Bronchial epithelial cell (primary cell): ENCODE data around the gene PARL. TPM values are rescaled to one million over a fixed set of nuclear protein-coding genes. Genes with fewer than 3 reads are reported as not detected.
A peak's percentile ranks its signal among the peaks of the same experiment; 100 is the strongest.
"Not testable (repeated sequence)": the region's sequence is repeated elsewhere in the genome, so short reads cannot be mapped to it uniquely, and the experiment has no call there.

Source experiments
- DNase-seq: peaks from one replicate; pipeline ENCODE4 v3.0.0-alpha.2; 2010; ENCODE audit warnings: low read depth
- FAIRE-seq: peaks from 2 replicates; lab custom pipeline; 2011; peaks lifted over from hg19 to GRCh38; lab: Jason Lieb, UNC
- H3K27me3 ChIP-seq: 2 replicates; pipeline ENCODE4 v1.5.1; 2011; ENCODE audit warnings: low read length; ENCODE audit not compliant: control insufficient read depth, insufficient read depth
- H3K36me3 ChIP-seq: 2 replicates; pipeline ENCODE4 v1.5.1; 2011; ENCODE audit warnings: low read length; ENCODE audit not compliant: control insufficient read depth, insufficient read depth
- H3K4me3 ChIP-seq: 2 replicates; pipeline ENCODE4 v1.5.1; 2011; ENCODE audit warnings: mild to moderate bottlenecking, low read depth, low read length, control low read depth
- CTCF ChIP-seq: IDR thresholded peaks from 2 replicates; pipeline ENCODE4 v1.5.1; 2011; ENCODE audit warnings: mild to moderate bottlenecking, moderate library complexity, low read length, control low read depth, inconsistent platforms; ENCODE audit not compliant: insufficient read depth, severe bottlenecking
- total RNA-seq: library from RNA; depleted of rRNA; stranded (reverse); fragments of >200 nt; gene quantifications from 2 replicates; pipeline ENCODE4 v1.2.1, GENCODE V29; 2014

PARL gene
- total RNA-seq, 1 donor from 2014 or later = 75.6 TPM

DNA sequence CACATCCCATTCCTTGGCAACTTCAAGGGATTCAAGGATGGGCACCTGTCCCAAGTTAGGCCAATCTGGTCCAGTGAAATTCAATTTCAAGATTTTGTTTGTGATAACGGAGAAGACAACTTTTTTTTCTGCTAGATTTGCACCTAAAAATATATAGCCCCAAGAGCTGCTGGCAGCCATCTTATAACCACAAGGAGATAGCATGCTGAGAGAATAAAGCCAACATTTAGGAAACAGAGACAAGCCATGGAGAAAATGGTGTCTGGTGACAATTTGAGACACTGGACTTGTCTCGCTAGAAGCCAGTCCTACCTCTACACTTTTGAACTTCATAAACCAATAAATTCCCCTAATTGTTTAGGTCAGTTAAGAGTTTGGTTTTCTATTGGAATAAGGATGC lies 5.4 kb downstream of the PARL start:
- DNase-seq = no peak
- no peaks in the 10 kb centered on the region for H3K27me3 ChIP-seq
- H3K4me3 ChIP-seq = no peak overlapping the region
- no peak for FAIRE-seq
- no peak for TF ChIP-seq CTCF
- H3K36me3 ChIP-seq = peaks cover 1% of the 10 kb centered on the region

DNA sequence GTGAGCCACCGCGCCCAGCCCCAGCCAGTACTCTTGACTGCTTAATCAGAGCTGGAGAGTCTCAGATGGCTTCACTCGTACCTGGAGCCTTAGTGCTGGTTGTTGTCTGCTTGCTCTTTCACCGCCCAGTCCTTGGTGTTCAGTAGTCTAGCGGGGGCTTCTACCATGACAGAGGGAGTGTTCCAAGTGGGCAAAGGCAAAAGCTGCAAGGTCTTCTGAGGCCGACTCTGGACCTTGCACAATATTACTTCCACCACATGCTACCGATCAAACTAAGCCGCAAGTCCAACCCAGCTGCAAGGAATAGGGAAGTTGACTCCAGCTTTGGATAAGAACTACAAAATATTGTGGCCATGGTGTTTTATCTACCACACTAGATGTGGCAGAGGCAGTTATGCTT lies 6.6 kb downstream of the PARL start:
- no peak for FAIRE-seq
- DNase-seq = no peak

GRCh38 chr3:183877227-183877626 lies 7.5 kb downstream of the PARL start:
- H3K36me3 ChIP-seq, DNase-seq, H3K4me3 ChIP-seq, FAIRE-seq, H3K27me3 ChIP-seq: not testable (repeated sequence)

More for the DNA sequence above, 6.6 kb downstream of the PARL start:
- peaks cover 1% of the 10 kb centered on the region for H3K36me3 ChIP-seq
- no peak for TF ChIP-seq CTCF
- no peaks in the 10 kb centered on the region for H3K27me3 ChIP-seq
- no peak overlapping the region for H3K4me3 ChIP-seq

DNA sequence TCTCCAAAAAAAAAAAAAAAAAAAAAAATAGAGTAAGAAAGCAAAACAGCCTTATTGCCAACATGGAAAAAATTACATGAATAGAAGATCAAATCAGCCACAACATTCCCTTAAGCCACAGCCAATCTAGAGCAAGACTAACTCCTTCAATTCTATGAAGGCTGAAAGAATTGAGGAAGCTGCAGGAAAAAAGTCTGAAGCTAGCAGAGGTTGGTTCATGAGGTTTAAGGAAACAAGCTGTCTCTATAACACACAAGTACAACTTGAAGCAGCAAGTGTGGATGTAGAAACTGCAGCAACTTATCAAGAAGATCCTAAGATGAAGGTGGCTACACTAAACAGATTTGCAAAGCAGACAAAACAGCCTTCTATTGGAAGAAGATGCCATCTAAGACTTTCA lies 9.3 kb downstream of the PARL start:
- no peak for TF ChIP-seq CTCF
- no peak for FAIRE-seq
- Histone ChIP-seq H3K36me3 (peaks cover 1% of the 10 kb centered on the region), H3K4me3 (no peak overlapping the region), H3K27me3 (no peaks in the 10 kb centered on the region)
- no peak for DNase-seq

- no peak overlapping the region for H3K4me3 ChIP-seq
- H3K36me3 ChIP-seq = no peaks in the 10 kb centered on the region
- no peak for TF ChIP-seq CTCF
- DNase-seq (no peak), FAIRE-seq (no peak)
- H3K27me3 ChIP-seq = no peaks in the 10 kb centered on the region
These were observed 10.8 kb downstream of the PARL start for GRCh38 chr3:183873914-183874313.

DNA sequence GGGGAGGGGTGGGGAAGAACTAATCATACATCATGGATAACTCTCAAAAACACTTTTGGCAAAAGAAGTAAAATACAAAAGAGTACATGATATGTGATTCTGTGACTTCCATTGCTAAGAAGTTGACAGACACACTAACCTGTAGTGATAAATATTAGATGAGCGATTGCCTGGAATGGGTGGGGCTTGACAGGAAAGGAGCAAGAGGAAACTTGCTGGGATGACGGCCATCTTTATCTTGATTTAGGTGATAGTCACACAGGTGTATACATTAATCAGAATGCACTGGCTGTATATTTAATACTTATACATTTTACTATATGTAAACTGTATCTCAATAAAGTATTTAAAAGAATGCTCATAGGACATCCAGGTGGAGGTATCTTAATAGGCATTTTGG lies 13.1 kb downstream of the PARL start:
- no peak for TF ChIP-seq CTCF
- Histone ChIP-seq H3K36me3 (peaks cover 5% of the 10 kb centered on the region), H3K4me3 (no peak overlapping the region), H3K27me3 (no peaks in the 10 kb centered on the region)
- FAIRE-seq (no peak), DNase-seq (peak; percentile 69)
